HG03432 (cell line): Measurements from ENCODE around the gene ASAP3.

Source experiments
- ATAC-seq: cut with Tn5 transposase; IDR thresholded peaks from one replicate; pipeline ENCODE4 v1.9.1; 2021; ENCODE audit warnings: mild to moderate bottlenecking, moderate library complexity; ENCODE audit not compliant: unreplicated experiment

ASAP3 gene

GRCh38 chr1:23450894-23451293 is 33.1 kb downstream of the ASAP3 start:
- ATAC-seq = no peak

- ATAC-seq = no peak
These were observed 34.0 kb downstream of the ASAP3 start for GRCh38 chr1:23449958-23450357.

- ATAC-seq = no peak
These were observed 34.7 kb downstream of the ASAP3 start for GRCh38 chr1:23449306-23449705.

- ATAC-seq = no peak
These were observed 35.1 kb downstream of the ASAP3 start for GRCh38 chr1:23448846-23449245.

GRCh38 chr1:23446661-23447310 is 37.2 kb downstream of the ASAP3 start:
- ATAC-seq = no peak

GRCh38 chr1:23444596-23445390 is 39.2 kb downstream of the ASAP3 start:
- no peak for ATAC-seq

- no peak for ATAC-seq
These were observed 39.9 kb downstream of the ASAP3 start for GRCh38 chr1:23444104-23444533.

GRCh38 chr1:23442751-23443150 is 41.2 kb downstream of the ASAP3 start:
- ATAC-seq = no peak

GRCh38 chr1:23441446-23442148 is 42.4 kb downstream of the ASAP3 start:
- ATAC-seq = no peak

GRCh38 chr1:23438545-23438944 is 45.4 kb downstream of the ASAP3 start:
- ATAC-seq = no peak

- ATAC-seq = no peak
These were observed 46.7 kb downstream of the ASAP3 start for GRCh38 chr1:23437355-23437664.

GRCh38 chr1:23436520-23437354 is 47.2 kb downstream of the ASAP3 start:
- ATAC-seq = no peak

GRCh38 chr1:23434260-23434775 is 49.7 kb downstream of the ASAP3 start:
- ATAC-seq = no peak

- no peak for ATAC-seq
These were observed 50.9 kb downstream of the ASAP3 start for GRCh38 chr1:23433122-23433521.

GRCh38 chr1:23431431-23431830 is 52.5 kb downstream of the ASAP3 start:
- ATAC-seq = no peak

- no peak for ATAC-seq
These were observed 53.2 kb downstream of the ASAP3 start for GRCh38 chr1:23430803-23431202.

GRCh38 chr1:23428136-23428905 is 55.7 kb downstream of the ASAP3 start:
- ATAC-seq = no peak

GRCh38 chr1:23427550-23427949 is 56.4 kb downstream of the ASAP3 start:
- no peak for ATAC-seq

- no peak for ATAC-seq
These were observed 57.2 kb downstream of the ASAP3 start for GRCh38 chr1:23426828-23427227.

GRCh38 chr1:23425193-23425494 is 58.8 kb downstream of the ASAP3 start:
- ATAC-seq = no peak
